Suprapubic skin (tissue), 3 donors: Measurements from ENCODE around the gene ABHD1.

ENCODE experiments used
- POLR2AphosphoS5 ChIP-seq, 3 donors: sonication (generic); formaldehyde crosslinking; IDR thresholded peaks; one replicate each; pipeline ENCODE4 v1.6.1; 2017; ENCODE audit warnings: antibody characterized with exemption in 3 of 3
- TF ChIP-seq, protein P1 (sequence below), 2 donors: fragments of 200-600 bp in 1 of 2; fragments of 450-650 bp in 1 of 2; sonication (generic) in 1 of 2; IDR thresholded peaks; one replicate each; pipeline ENCODE4 v1.5.1; 2016 to 2019; ENCODE audit warnings: antibody characterized with exemption in 2 of 2, mild to moderate bottlenecking in 1 of 2, moderate library complexity in 1 of 2

DNA sequence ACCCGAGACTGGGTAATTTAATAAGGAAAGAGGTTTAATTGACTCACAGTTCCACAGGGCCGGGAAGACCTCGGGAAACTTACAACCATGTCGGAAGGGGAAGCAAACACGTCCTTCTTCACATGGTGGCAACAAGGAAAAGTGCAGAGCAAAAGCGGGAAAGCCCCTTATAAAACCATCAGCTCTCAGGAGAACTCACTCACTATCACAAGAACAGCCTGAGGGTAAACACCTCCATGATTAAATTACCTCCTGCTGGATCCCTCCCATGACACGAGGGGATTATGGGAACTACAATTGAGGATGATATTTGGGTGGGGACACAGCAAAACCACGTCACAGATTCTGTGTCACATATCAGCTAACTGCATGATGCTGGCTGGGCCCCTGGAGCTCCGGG lies 36.6 kb downstream of the ABHD1 start:
- TF ChIP-seq, protein P1, sequence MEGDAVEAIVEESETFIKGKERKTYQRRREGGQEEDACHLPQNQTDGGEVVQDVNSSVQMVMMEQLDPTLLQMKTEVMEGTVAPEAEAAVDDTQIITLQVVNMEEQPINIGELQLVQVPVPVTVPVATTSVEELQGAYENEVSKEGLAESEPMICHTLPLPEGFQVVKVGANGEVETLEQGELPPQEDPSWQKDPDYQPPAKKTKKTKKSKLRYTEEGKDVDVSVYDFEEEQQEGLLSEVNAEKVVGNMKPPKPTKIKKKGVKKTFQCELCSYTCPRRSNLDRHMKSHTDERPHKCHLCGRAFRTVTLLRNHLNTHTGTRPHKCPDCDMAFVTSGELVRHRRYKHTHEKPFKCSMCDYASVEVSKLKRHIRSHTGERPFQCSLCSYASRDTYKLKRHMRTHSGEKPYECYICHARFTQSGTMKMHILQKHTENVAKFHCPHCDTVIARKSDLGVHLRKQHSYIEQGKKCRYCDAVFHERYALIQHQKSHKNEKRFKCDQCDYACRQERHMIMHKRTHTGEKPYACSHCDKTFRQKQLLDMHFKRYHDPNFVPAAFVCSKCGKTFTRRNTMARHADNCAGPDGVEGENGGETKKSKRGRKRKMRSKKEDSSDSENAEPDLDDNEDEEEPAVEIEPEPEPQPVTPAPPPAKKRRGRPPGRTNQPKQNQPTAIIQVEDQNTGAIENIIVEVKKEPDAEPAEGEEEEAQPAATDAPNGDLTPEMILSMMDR (IDR thresholded peaks at IDR 0.05), result no peak
- TF ChIP-seq POLR2AphosphoS5 (IDR thresholded peaks at IDR 0.05), result no peak
